ENCODE measurements around the gene BLOC1S2. TPM values are rescaled to one million over a fixed set of nuclear protein-coding genes. Genes with fewer than 3 reads are reported as not detected.
A peak's percentile ranks its signal among the peaks of the same experiment; 100 is the strongest.
"Not testable (repeated sequence)": the region's sequence is repeated elsewhere in the genome, so short reads cannot be mapped to it uniquely, and the experiment has no call there.

The BLOC1S2 gene
- total RNA-seq, 2 donors from 2014 or later, result 18.0 to 30.0 TPM

GRCh38 chr10:100303724-100304319 lies 17.3 kb upstream of the BLOC1S2 start:
- H3K4me3 ChIP-seq, result no peak overlapping the region
- H3K27me3 ChIP-seq, result no peaks in the 10 kb centered on the region
- no peak for DNase-seq (ENCODE audit: low spot score)
- TF ChIP-seq, protein P1, sequence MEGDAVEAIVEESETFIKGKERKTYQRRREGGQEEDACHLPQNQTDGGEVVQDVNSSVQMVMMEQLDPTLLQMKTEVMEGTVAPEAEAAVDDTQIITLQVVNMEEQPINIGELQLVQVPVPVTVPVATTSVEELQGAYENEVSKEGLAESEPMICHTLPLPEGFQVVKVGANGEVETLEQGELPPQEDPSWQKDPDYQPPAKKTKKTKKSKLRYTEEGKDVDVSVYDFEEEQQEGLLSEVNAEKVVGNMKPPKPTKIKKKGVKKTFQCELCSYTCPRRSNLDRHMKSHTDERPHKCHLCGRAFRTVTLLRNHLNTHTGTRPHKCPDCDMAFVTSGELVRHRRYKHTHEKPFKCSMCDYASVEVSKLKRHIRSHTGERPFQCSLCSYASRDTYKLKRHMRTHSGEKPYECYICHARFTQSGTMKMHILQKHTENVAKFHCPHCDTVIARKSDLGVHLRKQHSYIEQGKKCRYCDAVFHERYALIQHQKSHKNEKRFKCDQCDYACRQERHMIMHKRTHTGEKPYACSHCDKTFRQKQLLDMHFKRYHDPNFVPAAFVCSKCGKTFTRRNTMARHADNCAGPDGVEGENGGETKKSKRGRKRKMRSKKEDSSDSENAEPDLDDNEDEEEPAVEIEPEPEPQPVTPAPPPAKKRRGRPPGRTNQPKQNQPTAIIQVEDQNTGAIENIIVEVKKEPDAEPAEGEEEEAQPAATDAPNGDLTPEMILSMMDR (IDR thresholded peaks at IDR 0.05), result peak; percentile 45 to 61
- H3K27ac ChIP-seq, result no peak overlapping the region
- H3K9me3 ChIP-seq, result no peaks in the 10 kb centered on the region
- H3K4me1 ChIP-seq, result no peaks in the 10 kb centered on the region
- no peaks in the 10 kb centered on the region for H3K36me3 ChIP-seq

DNA sequence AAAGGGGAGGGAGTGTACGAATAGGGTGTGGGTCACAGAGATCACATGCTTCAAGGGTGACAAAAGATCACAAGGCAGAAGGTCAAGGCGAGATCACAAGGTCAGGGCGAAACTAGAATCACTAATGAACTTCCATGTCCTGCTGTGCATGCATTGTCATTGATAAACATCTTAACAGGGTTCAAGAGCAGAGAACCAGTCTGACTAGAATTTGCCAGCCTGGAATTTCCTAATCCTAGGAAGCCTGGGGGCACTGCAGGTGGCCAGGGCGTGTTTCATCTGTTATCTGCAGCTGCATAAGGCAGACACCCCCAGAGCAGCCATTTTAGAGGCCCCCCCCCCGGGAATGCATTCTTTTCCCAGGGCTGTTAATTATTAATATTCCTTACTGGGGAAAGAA lies 14.6 kb upstream of the BLOC1S2 start:
- H3K27me3 ChIP-seq; DNase-seq (ENCODE audit: low spot score); H3K36me3 ChIP-seq; H3K9me3 ChIP-seq; H3K4me3 ChIP-seq; H3K4me1 ChIP-seq; H3K27ac ChIP-seq: not testable (repeated sequence)

DNA sequence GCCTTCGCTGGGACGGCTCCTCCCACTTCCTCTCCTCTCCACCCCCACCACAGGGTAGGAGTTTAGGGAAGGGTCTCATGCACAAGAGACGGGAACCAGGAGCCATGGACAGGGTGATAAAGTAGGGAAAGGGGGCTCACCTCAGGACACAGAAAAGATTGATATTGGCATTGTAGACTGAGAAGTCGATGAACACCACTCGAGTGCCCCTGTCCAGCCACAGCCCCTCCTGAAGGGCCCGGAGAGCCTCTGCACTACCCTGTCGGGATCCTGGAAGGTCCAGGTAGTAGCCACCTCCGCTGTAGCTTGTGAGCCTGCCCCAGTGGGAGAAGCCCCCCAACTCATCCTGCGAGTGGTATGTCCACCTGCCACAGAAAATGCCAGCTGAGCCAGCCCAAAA lies 10.8 kb upstream of the BLOC1S2 start:
- Histone ChIP-seq H3K27ac (no peak overlapping the region), H3K4me3 (no peak overlapping the region), H3K36me3 (no peaks in the 10 kb centered on the region), H3K4me1 (no peaks in the 10 kb centered on the region), H3K9me3 (no peaks in the 10 kb centered on the region), H3K27me3 (no peaks in the 10 kb centered on the region)
- DNase-seq (ENCODE audit: low spot score), result no peak
- TF ChIP-seq, protein P1 (IDR thresholded peaks at IDR 0.05), result no peak

- H3K4me1 ChIP-seq, result no peaks in the 10 kb centered on the region
- TF ChIP-seq, protein P1 (IDR thresholded peaks at IDR 0.05), result no peak
- H3K27ac ChIP-seq, result no peak overlapping the region
- DNase-seq (ENCODE audit: low spot score), result no peak
- H3K9me3 ChIP-seq, result no peaks in the 10 kb centered on the region
- no peak overlapping the region for H3K4me3 ChIP-seq
- no peaks in the 10 kb centered on the region for H3K36me3 ChIP-seq
- no peaks in the 10 kb centered on the region for H3K27me3 ChIP-seq
Observed at GRCh38 chr10:100293066-100293465, 6.6 kb upstream of the BLOC1S2 start.

DNA sequence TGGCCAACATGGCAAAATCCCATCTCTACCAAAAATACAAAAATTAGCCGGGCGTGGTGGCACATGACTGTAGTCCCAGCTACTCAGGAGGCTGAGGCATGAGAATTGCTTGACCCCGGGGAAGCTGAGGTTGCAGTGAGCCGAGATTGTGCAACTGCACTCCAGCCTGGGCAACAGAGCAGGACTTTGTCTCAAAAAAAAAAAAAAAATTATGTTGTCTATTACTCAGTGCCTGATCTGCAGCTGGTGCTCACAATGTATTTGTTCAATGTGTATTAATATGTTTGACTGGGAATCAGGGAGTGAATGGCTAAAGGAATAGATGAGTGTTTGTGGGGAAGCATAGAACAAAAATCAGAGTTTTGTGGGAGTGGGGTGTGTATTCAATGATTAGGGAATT lies 5.8 kb upstream of the BLOC1S2 start:
- peak; percentile 69 for DNase-seq (ENCODE audit: low spot score)
- H3K27ac ChIP-seq, H3K4me3 ChIP-seq, H3K36me3 ChIP-seq, H3K9me3 ChIP-seq, H3K4me1 ChIP-seq, H3K27me3 ChIP-seq: not testable (repeated sequence)

GRCh38 chr10:100291356-100291755 lies 4.9 kb upstream of the BLOC1S2 start:
- TF ChIP-seq, protein P1 (IDR thresholded peaks at IDR 0.05), result no peak
- no peaks in the 10 kb centered on the region for H3K27me3 ChIP-seq
- H3K36me3 ChIP-seq, result no peaks in the 10 kb centered on the region
- no peak overlapping the region for H3K27ac ChIP-seq
- no peaks in the 10 kb centered on the region for H3K9me3 ChIP-seq
- H3K4me1 ChIP-seq, result peaks cover 0 to 4% of the 10 kb centered on the region in 2 donors
- no peak for DNase-seq (ENCODE audit: low spot score)
- H3K4me3 ChIP-seq, result no peak overlapping the region

GRCh38 chr10:100289641-100290040 lies 3.2 kb upstream of the BLOC1S2 start:
- Histone ChIP-seq H3K9me3 (no peaks in the 10 kb centered on the region), H3K4me3 (no peak overlapping the region), H3K4me1 (peaks cover 0 to 17% of the 10 kb centered on the region in 2 donors), H3K36me3 (no peaks in the 10 kb centered on the region), H3K27ac (no peak overlapping the region), H3K27me3 (no peaks in the 10 kb centered on the region)
- TF ChIP-seq, protein P1 (IDR thresholded peaks at IDR 0.05), result no peak
- DNase-seq (ENCODE audit: low spot score), result no peak
